ENCODE data around the gene THAP4. TPM values are rescaled to one million over a fixed set of nuclear protein-coding genes. Genes with fewer than 3 reads are reported as not detected.

THAP4 gene
- total and polyA plus RNA-seq, 2 of the 13 experiments (the other 11 are each of a cell fraction or from before 2014, with no cell fraction given), result 59.7 to 75.7 TPM

- peak in 1 of 2 experiments; percentile 33; a peak in 1 of 4 replicates for TF ChIP-seq ATF4 (CRISPR knock-in tag; IDR thresholded peaks at IDR 0.05)
- TF ChIP-seq HOXA5 (CRISPR knock-in tag; IDR thresholded peaks at IDR 0.05), result no peak
- no peak for TF ChIP-seq ZBTB14 (CRISPR knock-in tag; IDR thresholded peaks at IDR 0.05)
- peak; percentile 86 for TF ChIP-seq ZNF687 (CRISPR knock-in tag; IDR thresholded peaks at IDR 0.05)
- no peak for TF ChIP-seq BRCA1 (CRISPR knock-in tag; IDR thresholded peaks at IDR 0.05)
- TF ChIP-seq ZNF773 (CRISPR knock-in tag; IDR thresholded peaks at IDR 0.05; ENCODE audit: borderline replicate concordance), result no peak
- no peak for TF ChIP-seq RERE (CRISPR knock-in tag; IDR thresholded peaks at IDR 0.05; ENCODE audit: low read depth)
- TF ChIP-seq ATRX (CRISPR knock-in tag; IDR thresholded peaks at IDR 0.05; ENCODE audit: borderline replicate concordance), result no peak
- TF ChIP-seq MAX (IDR thresholded peaks at IDR 0.05), result 0 out of 2 replicates have a peak, but pooled peaks have one; percentile 37
Observed at GRCh38 chr2:241540771-241541561, 96.0 kb downstream of the THAP4 start (continued).
